Activated CD8-positive, alpha-beta T cell treated with anti-CD3 and anti-CD28 coated beads for 36 hours (primary cell): ENCODE measurements around the gene SLC2A13. TPM values are rescaled to one million over a fixed set of nuclear protein-coding genes. Genes with fewer than 3 reads are reported as not detected.

Experiments used
- ATAC-seq: fragments of 200-7000 bp; cut with Tn5 transposase; one replicate; pipeline ENCODE4 v1.10.0; 2021; ENCODE audit warnings: mild to moderate bottlenecking, moderate library complexity
- CTCF ChIA-PET: fragments of 350-600 bp; sonication (Branson Sonifier 250); formaldehyde crosslinking; loops from one replicate; lab custom pipeline; 2021; ENCODE audit warnings: antibody characterized with exemption; lab: Charles Lee
- POLR2A ChIA-PET: fragments of 350-600 bp; sonication (Branson Sonifier 250); formaldehyde crosslinking; loops from one replicate; lab custom pipeline; 2021; ENCODE audit warnings: antibody characterized with exemption; lab: Charles Lee
- DNase-seq: peaks from one replicate; pipeline ENCODE4 v3.0.0-alpha.2; 2020
- H3K27ac Mint-ChIP-seq: one replicate; pipeline ENCODE4 v1.8.0; 2021; ENCODE audit warnings: mild to moderate bottlenecking, mixed read lengths
- H3K27me3 Mint-ChIP-seq: one replicate; pipeline ENCODE4 v1.8.0; 2021; ENCODE audit warnings: mixed read lengths
- H3K36me3 Mint-ChIP-seq: one replicate; pipeline ENCODE4 v1.8.0; 2021; ENCODE audit warnings: low read depth, mixed read lengths
- H3K4me1 Mint-ChIP-seq: one replicate; pipeline ENCODE4 v1.8.0; 2021; ENCODE audit warnings: low read depth, mixed read lengths
- H3K4me3 Mint-ChIP-seq: one replicate; pipeline ENCODE4 v1.8.0; 2021; ENCODE audit warnings: mild to moderate bottlenecking, moderate library complexity, mixed read lengths
- H3K9me3 Mint-ChIP-seq: one replicate; pipeline ENCODE4 v1.8.0; 2021; ENCODE audit warnings: mixed read lengths
- CTCF ChIP-seq: fragments of 200-600 bp; IDR thresholded peaks from one replicate; pipeline ENCODE4 v1.8.0; 2022; ENCODE audit warnings: antibody characterized with exemption, mild to moderate bottlenecking
- intact Hi-C: fragments of 100-400 bp; cut with micrococcal nuclease; formaldehyde crosslinking; loops from one replicate; pipeline ENCODE4 v1.10.0; 2022
- total RNA-seq, 2 experiments: library from RNA; stranded (reverse); gene quantifications; one replicate each; pipeline ENCODE4 v1.2.3, GENCODE V29; 2021

The SLC2A13 gene
- total RNA-seq, 2 experiments from 2014 or later = 9.0 to 9.3 TPM

GRCh38 chr12:40068416-40068815 lies 37.5 kb downstream of the SLC2A13 start:
- intact Hi-C loops = no loop called here
- ATAC-seq = no peak
- Mint-ChIP-seq H3K4me3 (no peak overlapping the region), H3K4me1 (peaks cover 7% of the 10 kb centered on the region), H3K27ac (no peak overlapping the region), H3K9me3 (no peaks in the 10 kb centered on the region), H3K27me3 (no peaks in the 10 kb centered on the region), H3K36me3 (no peaks in the 10 kb centered on the region)
- ChIA-PET CTCF (no interaction called here), POLR2A (no interaction called here)
- DNase-seq = no peak
- TF ChIP-seq CTCF = no peak

GRCh38 chr12:40065636-40066035 lies 40.2 kb downstream of the SLC2A13 start:
- H3K4me1 Mint-ChIP-seq = no peaks in the 10 kb centered on the region
- CTCF ChIA-PET = interaction anchor here (1.3 kb wide), 1 partner anchor 9 kb away, joined by 4 read pairs; no protein-coding TSS in a partner anchor
- H3K27me3 Mint-ChIP-seq = no peaks in the 10 kb centered on the region
- no peak overlapping the region for H3K4me3 Mint-ChIP-seq
- DNase-seq = no peak
- ATAC-seq = no peak
- intact Hi-C loops = no loop called here
- H3K9me3 Mint-ChIP-seq = no peaks in the 10 kb centered on the region
- no peaks in the 10 kb centered on the region for H3K36me3 Mint-ChIP-seq
- TF ChIP-seq CTCF = no peak
- POLR2A ChIA-PET = interaction anchor here (0.6 kb wide), 2 partner anchors 38 to 251 kb away, joined by 3 to 4 read pairs; no protein-coding TSS in a partner anchor
- H3K27ac Mint-ChIP-seq = no peak overlapping the region

GRCh38 chr12:40063414-40063813 lies 42.5 kb downstream of the SLC2A13 start:
- Mint-ChIP-seq H3K27me3 (no peaks in the 10 kb centered on the region), H3K27ac (no peak overlapping the region), H3K4me1 (no peaks in the 10 kb centered on the region), H3K4me3 (no peak overlapping the region), H3K9me3 (no peaks in the 10 kb centered on the region), H3K36me3 (no peaks in the 10 kb centered on the region)
- ATAC-seq (no peak), DNase-seq (no peak)
- ChIA-PET POLR2A (no interaction called here), CTCF (interaction anchor here (1.2 kb wide), 1 partner anchor 52 kb away, joined by 3 read pairs; no protein-coding TSS in a partner anchor)
- TF ChIP-seq CTCF = no peak
- intact Hi-C loops = no loop called here

GRCh38 chr12:40058721-40059190 lies 47.1 kb downstream of the SLC2A13 start:
- ChIA-PET POLR2A (interaction anchor here (0.6 kb wide), 1 partner anchor 148 kb away, joined by 3 read pairs; no protein-coding TSS in a partner anchor), CTCF (interaction anchor here (0.8 kb wide), 1 partner anchor 47 kb away, joined by 3 read pairs; no protein-coding TSS in a partner anchor)
- H3K27me3 Mint-ChIP-seq = no peaks in the 10 kb centered on the region
- ATAC-seq = no peak
- no peak for DNase-seq
- intact Hi-C loops = no loop called here
- no peaks in the 10 kb centered on the region for H3K4me1 Mint-ChIP-seq
- no peak overlapping the region for H3K4me3 Mint-ChIP-seq
- H3K27ac Mint-ChIP-seq = no peak overlapping the region
- no peaks in the 10 kb centered on the region for H3K9me3 Mint-ChIP-seq
- no peaks in the 10 kb centered on the region for H3K36me3 Mint-ChIP-seq
- no peak for TF ChIP-seq CTCF

- no peak for TF ChIP-seq CTCF
- intact Hi-C loops = no loop called here
- POLR2A ChIA-PET = no interaction called here
- no peaks in the 10 kb centered on the region for H3K36me3 Mint-ChIP-seq
- no peaks in the 10 kb centered on the region for H3K9me3 Mint-ChIP-seq
- DNase-seq = no peak
- H3K27ac Mint-ChIP-seq = no peak overlapping the region
- CTCF ChIA-PET = interaction anchor here (1.1 kb wide), 1 partner anchor 10 kb away, joined by 4 read pairs; no protein-coding TSS in a partner anchor
- no peak overlapping the region for H3K4me3 Mint-ChIP-seq
- no peaks in the 10 kb centered on the region for H3K27me3 Mint-ChIP-seq
- no peak for ATAC-seq
- no peaks in the 10 kb centered on the region for H3K4me1 Mint-ChIP-seq
Observed at GRCh38 chr12:40056373-40056772, 49.5 kb downstream of the SLC2A13 start.
